K562 (cell line): ENCODE measurements around the gene KCNJ2. TPM values are rescaled to one million over a fixed set of nuclear protein-coding genes. Genes with fewer than 3 reads are reported as not detected.

Source experiments
- ATAC-seq: fragments of 200-7000 bp; cut with Tn5 transposase; 3 replicates; pipeline ENCODE4 v1.9.1; 2020; ENCODE audit warnings: moderate library complexity
- BruUV-seq: library from RNA; stranded (reverse); fragments of 400-500 nt; replicated peaks from 2 replicates; lab custom pipeline; 2021; lab: Mats Ljungman, UMichigan
- CTCF ChIA-PET: fragments of 300-600 bp; formaldehyde crosslinking; extraction: SDS; loops from one replicate; lab custom pipeline; 2021; ENCODE audit warnings: low intra/inter-chr PET ratio; lab: Yijun Ruan, JAX
- POLR2A ChIA-PET: fragments of 300-600, 350-650 bp; sonication (Branson Sonifier 250); formaldehyde crosslinking; extraction: SDS; loops from one replicate; lab custom pipeline; 2021; ENCODE audit warnings: antibody characterized with exemption, inconsistent platforms; lab: Yijun Ruan, JAX
- DNase-seq, 4 experiments: peaks; one replicate each; pipeline versions ENCODE4 v3.0.0 to v3.0.0-alpha.2; 2011 to 2018; ENCODE audit warnings: low spot score in 3 of 4, mixed read lengths in 3 of 4; ENCODE audit errors: extremely low read depth in 1 of 4
- FAIRE-seq: peaks from 2 replicates; lab custom pipeline; 2011; peaks lifted over from hg19 to GRCh38; lab: Jason Lieb, UNC
- H2AFZ ChIP-seq: 2 replicates; pipeline ENCODE4 v1.6.0; 2011; ENCODE audit warnings: low read depth, low read length, control low read depth, inconsistent platforms
- H3K27ac ChIP-seq: fragments of 200-600 bp; 3 replicates; pipeline ENCODE4 v1.8.0; 2011; ENCODE audit warnings: low read depth, mild to moderate bottlenecking, control low read depth, inconsistent platforms, low read length, moderate library complexity, mixed read lengths; ENCODE audit errors: extremely low read depth
- H3K27me3 ChIP-seq, 2 experiments: fragments of 300-600 bp in 1 of 2; 2 replicates in 1 of 2; 3 replicates in 1 of 2; pipeline versions ENCODE4 v1.6.0 to v1.8.0; 2011; ENCODE audit warnings: inconsistent platforms in 2 of 2, low read length in 2 of 2, mild to moderate bottlenecking in 1 of 2, mixed read lengths in 1 of 2, moderate library complexity in 1 of 2; ENCODE audit not compliant: control insufficient read depth in 2 of 2, insufficient read depth in 2 of 2
- H3K36me3 ChIP-seq: fragments of 300-600 bp; 3 replicates; pipeline ENCODE4 v1.8.0; 2011; ENCODE audit warnings: mild to moderate bottlenecking, low read length, inconsistent platforms; ENCODE audit not compliant: control insufficient read depth, insufficient read depth
- H3K4me1 ChIP-seq, 2 experiments: fragments of 200-600 bp in 1 of 2; replicated peaks in 1 of 2; 2 replicates in 1 of 2; 3 replicates in 1 of 2; pipeline versions ENCODE4 v1.5.1 to v1.8.0; 2011; ENCODE audit warnings: inconsistent platforms in 2 of 2, low read length in 2 of 2, mild to moderate bottlenecking in 1 of 2, mixed read lengths in 1 of 2, moderate library complexity in 1 of 2; ENCODE audit not compliant: control insufficient read depth in 2 of 2, insufficient read depth in 2 of 2
- H3K4me2 ChIP-seq: 2 replicates; pipeline ENCODE4 v1.6.1; 2011; ENCODE audit warnings: low read length, control low read depth, inconsistent platforms, mixed read lengths; ENCODE audit not compliant: insufficient read depth
- H3K4me3 ChIP-seq: fragments of 200-600 bp; sonication (generic), shearing (Covaris generic); 2 replicates; pipeline ENCODE4 v1.5.1; 2016; ENCODE audit warnings: control low read depth, inconsistent platforms
- H3K79me2 ChIP-seq: fragments of 200-600 bp; 3 replicates; pipeline ENCODE4 v1.8.0; 2011; ENCODE audit warnings: low read length, inconsistent platforms; ENCODE audit not compliant: control insufficient read depth, insufficient read depth
- H3K9ac ChIP-seq, 2 experiments: 2 replicates each; pipeline versions ENCODE4 v1.6.0 to v1.6.1; 2011; ENCODE audit warnings: low read depth in 2 of 2, low read length in 2 of 2, control low read depth in 1 of 2, inconsistent platforms in 1 of 2, mild to moderate bottlenecking in 1 of 2, mixed read lengths in 1 of 2; ENCODE audit not compliant: insufficient read depth in 1 of 2
- H3K9me1 ChIP-seq: one replicate; pipeline ENCODE4 v1.6.0; 2011; ENCODE audit warnings: inconsistent platforms, mild to moderate bottlenecking, low read length, moderate library complexity; ENCODE audit not compliant: control insufficient read depth, insufficient read depth
- H3K9me3 ChIP-seq: replicated peaks from 2 replicates; pipeline ENCODE4 v1.5.1; 2011; ENCODE audit warnings: low read depth, low read length, inconsistent platforms; ENCODE audit not compliant: control insufficient read depth, insufficient read depth
- H4K20me1 ChIP-seq: replicated peaks from 2 replicates; pipeline ENCODE4 v1.6.1; 2011; ENCODE audit warnings: low read length, inconsistent platforms, mixed read lengths; ENCODE audit not compliant: control insufficient read depth, insufficient read depth
- ATF7 ChIP-seq: fragments of 450-650 bp; IDR thresholded peaks from 2 replicates; pipeline ENCODE4 v1.7.1; 2014; ENCODE audit warnings: mild to moderate bottlenecking, moderate library complexity
- CBFA2T2 ChIP-seq: fragments of 450-650 bp; conservative IDR thresholded peaks from 2 replicates; pipeline ENCODE4 v1.6.1; 2017; ENCODE audit warnings: mild to moderate bottlenecking
- CTBP1 ChIP-seq: fragments of 450-650 bp; IDR thresholded peaks from 2 replicates; pipeline ENCODE4 v1.6.1; 2016; ENCODE audit warnings: borderline replicate concordance
- HMG20A ChIP-seq: fragments of 450-650 bp; formaldehyde crosslinking; conservative IDR thresholded peaks from 2 replicates; pipeline ENCODE4 v1.4.0; 2020; ENCODE audit warnings: mild to moderate bottlenecking, mixed read lengths
- MCM2 ChIP-seq: fragments of 450-650 bp; IDR thresholded peaks from 2 replicates; pipeline ENCODE4 v1.6.1; 2017; ENCODE audit warnings: low read depth, mild to moderate bottlenecking
- MTF1 ChIP-seq: fragments of 250-450 bp; sonication (Bioruptor Pico); IDR thresholded peaks from 2 replicates; pipeline ENCODE4 v1.9.0; 2021; ENCODE audit warnings: moderate library complexity, mild to moderate bottlenecking, inconsistent platforms, borderline replicate concordance
- NR1H2 ChIP-seq: sonication (generic); formaldehyde crosslinking; IDR thresholded peaks from 2 replicates; pipeline ENCODE4 v1.4.0; 2020; ENCODE audit warnings: mild to moderate bottlenecking, missing genetic modification reagents
- SNIP1 ChIP-seq: fragments of 450-650 bp; IDR thresholded peaks from 2 replicates; pipeline ENCODE4 v1.7.1; 2017; ENCODE audit warnings: low read depth, mild to moderate bottlenecking
- TRIM25 ChIP-seq: fragments of 450-650 bp; IDR thresholded peaks from 2 replicates; pipeline ENCODE4 v1.7.0; 2016; ENCODE audit warnings: borderline replicate concordance
- ZFP36 ChIP-seq: fragments of 150-350 bp; IDR thresholded peaks from 2 replicates; pipeline ENCODE4 v1.6.1; 2018; ENCODE audit warnings: low read length, low read depth; ENCODE audit not compliant: partially characterized antibody
- ZNF780A ChIP-seq: fragments of 250-450 bp; sonication (Bioruptor Pico); IDR thresholded peaks from 2 replicates; pipeline ENCODE4 v1.5.0; 2021; ENCODE audit warnings: mild to moderate bottlenecking
- WGBS: fragments of 100-300 bp; shearing (Covaris generic); methylation state at CpG from one replicate; pipeline ENCODE4 v1.1.6; 2016; ENCODE audit warnings: low coverage, mixed read lengths; ENCODE audit not compliant: insufficient coverage; ENCODE audit errors: missing lambda C conversion rate; 5-methylcytosine and 5-hydroxymethylcytosine counted together
- in situ Hi-C: fragments of 300-500 bp; cut with MboI; formaldehyde crosslinking; loops from 4 replicates; pipeline ENCODE4 v1.15.0; 2018; ENCODE audit warnings: inconsistent platforms, mixed read lengths
- intact Hi-C: fragments of 100-400 bp; cut with micrococcal nuclease; formaldehyde crosslinking; loops from 2 replicates; pipeline ENCODE4 v1.14.2; 2022
- polyA plus RNA-seq, 8 experiments: library from polyadenylated mRNA; depleted of rRNA in 4 of 8; stranded (reverse) in 5 of 8; unstranded in 3 of 8; fragments of >200 nt; fragmentation: Nextera tagmentation in 2 of 8; fragmentation: Illumina TruSeq in 1 of 8; extraction: Ambion mirVana in 2 of 8; extraction: Trizol in 1 of 8; gene quantifications; 2 replicates each; pipeline versions ENCODE4 v1.2.1 to v1.2.3, GENCODE V29; 2011 to 2014; ENCODE audit warnings: inconsistent platforms in 1 of 8, missing spikeins in 1 of 8
- total RNA-seq, 7 experiments: library from RNA; depleted of rRNA in 6 of 7; stranded (reverse); fragments of >200 nt in 6 of 7; fragmentation: Illumina TruSeq in 2 of 7; extraction: Trizol in 2 of 7; gene quantifications; 2 replicates each; pipeline versions ENCODE4 v1.2.1 to v1.2.3, GENCODE V29; 2011 to 2021; ENCODE audit warnings: low replicate concordance in 1 of 7
- TF ChIP-seq, protein P1 (sequence below), 2 experiments: fragments of 150-350 bp in 1 of 2; IDR thresholded peaks; 2 replicates each; pipeline ENCODE4 v1.6.1; 2012 to 2016; ENCODE audit warnings: low read depth in 2 of 2, low read length in 2 of 2, mild to moderate bottlenecking in 1 of 2, moderate library complexity in 1 of 2
- TF ChIP-seq, protein P2 (sequence below): fragments of 250-450 bp; sonication (Bioruptor Pico); IDR thresholded peaks from 2 replicates; pipeline ENCODE4 v1.9.0; 2021; ENCODE audit warnings: mild to moderate bottlenecking, inconsistent platforms
- TF ChIP-seq, protein P3 (sequence below): fragments of 200-800 bp; sonication (Bioruptor generic); IDR thresholded peaks from 2 replicates; pipeline ENCODE4 v1.6.1; 2017; ENCODE audit warnings: missing genetic modification characterization, missing compliant biosample characterization

The KCNJ2 gene
- total and polyA plus RNA-seq, 9 of the 15 experiments (the other 6 are each of a cell fraction or from before 2014, with no cell fraction given): not detected

- TF ChIP-seq, protein P1, sequence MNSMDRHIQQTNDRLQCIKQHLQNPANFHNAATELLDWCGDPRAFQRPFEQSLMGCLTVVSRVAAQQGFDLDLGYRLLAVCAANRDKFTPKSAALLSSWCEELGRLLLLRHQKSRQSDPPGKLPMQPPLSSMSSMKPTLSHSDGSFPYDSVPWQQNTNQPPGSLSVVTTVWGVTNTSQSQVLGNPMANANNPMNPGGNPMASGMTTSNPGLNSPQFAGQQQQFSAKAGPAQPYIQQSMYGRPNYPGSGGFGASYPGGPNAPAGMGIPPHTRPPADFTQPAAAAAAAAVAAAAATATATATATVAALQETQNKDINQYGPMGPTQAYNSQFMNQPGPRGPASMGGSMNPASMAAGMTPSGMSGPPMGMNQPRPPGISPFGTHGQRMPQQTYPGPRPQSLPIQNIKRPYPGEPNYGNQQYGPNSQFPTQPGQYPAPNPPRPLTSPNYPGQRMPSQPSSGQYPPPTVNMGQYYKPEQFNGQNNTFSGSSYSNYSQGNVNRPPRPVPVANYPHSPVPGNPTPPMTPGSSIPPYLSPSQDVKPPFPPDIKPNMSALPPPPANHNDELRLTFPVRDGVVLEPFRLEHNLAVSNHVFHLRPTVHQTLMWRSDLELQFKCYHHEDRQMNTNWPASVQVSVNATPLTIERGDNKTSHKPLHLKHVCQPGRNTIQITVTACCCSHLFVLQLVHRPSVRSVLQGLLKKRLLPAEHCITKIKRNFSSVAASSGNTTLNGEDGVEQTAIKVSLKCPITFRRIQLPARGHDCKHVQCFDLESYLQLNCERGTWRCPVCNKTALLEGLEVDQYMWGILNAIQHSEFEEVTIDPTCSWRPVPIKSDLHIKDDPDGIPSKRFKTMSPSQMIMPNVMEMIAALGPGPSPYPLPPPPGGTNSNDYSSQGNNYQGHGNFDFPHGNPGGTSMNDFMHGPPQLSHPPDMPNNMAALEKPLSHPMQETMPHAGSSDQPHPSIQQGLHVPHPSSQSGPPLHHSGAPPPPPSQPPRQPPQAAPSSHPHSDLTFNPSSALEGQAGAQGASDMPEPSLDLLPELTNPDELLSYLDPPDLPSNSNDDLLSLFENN (IDR thresholded peaks at IDR 0.05; ENCODE audit: low read depth in 2 of 2, low read length in 2 of 2): no peak
- TF ChIP-seq MCM2 (no peak), NR1H2 (CRISPR knock-in tag) (no peak), ZFP36 (no peak), CBFA2T2 (no peak), HMG20A (no peak)
Measured at GRCh38 chr17:70185285-70185684, 16.0 kb downstream of the KCNJ2 start (continued).

GRCh38 chr17:70187383-70187782 lies 18.1 kb downstream of the KCNJ2 start:
- H3K36me3 ChIP-seq: no peaks in the 10 kb centered on the region
- ChIA-PET POLR2A (no interaction called here), CTCF (no interaction called here)
- H3K9ac ChIP-seq: no peak overlapping the region
- intact Hi-C loops: no loop called here
- H3K4me3 ChIP-seq: no peak overlapping the region
- H3K9me3 ChIP-seq: no peaks in the 10 kb centered on the region
- no TSS peak for BruUV-seq
- FAIRE-seq: no peak
- H2AFZ ChIP-seq: no peak overlapping the region
- no peak overlapping the region for H3K4me2 ChIP-seq
- no peaks in the 10 kb centered on the region for H4K20me1 ChIP-seq
- DNase-seq: no peak
- ATAC-seq: no peak
- no peak overlapping the region for H3K27ac ChIP-seq
- in situ Hi-C loops: no loop called here
- no peaks in the 10 kb centered on the region for H3K79me2 ChIP-seq
- H3K9me1 ChIP-seq: no peaks in the 10 kb centered on the region
- no peaks in the 10 kb centered on the region for H3K27me3 ChIP-seq
- no peaks in the 10 kb centered on the region for H3K4me1 ChIP-seq
- 0% methylated on average over 3 of the region's 3 CpGs for WGBS
- TF ChIP-seq ZNF780A (CRISPR knock-in tag): no peak
- no peak for TF ChIP-seq ATF7
- no peak for TF ChIP-seq SNIP1
- TF ChIP-seq TRIM25: no peak
- no peak for TF ChIP-seq MTF1 (CRISPR knock-in tag)
- TF ChIP-seq, protein P2, sequence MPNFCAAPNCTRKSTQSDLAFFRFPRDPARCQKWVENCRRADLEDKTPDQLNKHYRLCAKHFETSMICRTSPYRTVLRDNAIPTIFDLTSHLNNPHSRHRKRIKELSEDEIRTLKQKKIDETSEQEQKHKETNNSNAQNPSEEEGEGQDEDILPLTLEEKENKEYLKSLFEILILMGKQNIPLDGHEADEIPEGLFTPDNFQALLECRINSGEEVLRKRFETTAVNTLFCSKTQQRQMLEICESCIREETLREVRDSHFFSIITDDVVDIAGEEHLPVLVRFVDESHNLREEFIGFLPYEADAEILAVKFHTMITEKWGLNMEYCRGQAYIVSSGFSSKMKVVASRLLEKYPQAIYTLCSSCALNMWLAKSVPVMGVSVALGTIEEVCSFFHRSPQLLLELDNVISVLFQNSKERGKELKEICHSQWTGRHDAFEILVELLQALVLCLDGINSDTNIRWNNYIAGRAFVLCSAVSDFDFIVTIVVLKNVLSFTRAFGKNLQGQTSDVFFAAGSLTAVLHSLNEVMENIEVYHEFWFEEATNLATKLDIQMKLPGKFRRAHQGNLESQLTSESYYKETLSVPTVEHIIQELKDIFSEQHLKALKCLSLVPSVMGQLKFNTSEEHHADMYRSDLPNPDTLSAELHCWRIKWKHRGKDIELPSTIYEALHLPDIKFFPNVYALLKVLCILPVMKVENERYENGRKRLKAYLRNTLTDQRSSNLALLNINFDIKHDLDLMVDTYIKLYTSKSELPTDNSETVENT (CRISPR knock-in tag): no peak
- no peak for TF ChIP-seq CTBP1
- TF ChIP-seq, protein P3, sequence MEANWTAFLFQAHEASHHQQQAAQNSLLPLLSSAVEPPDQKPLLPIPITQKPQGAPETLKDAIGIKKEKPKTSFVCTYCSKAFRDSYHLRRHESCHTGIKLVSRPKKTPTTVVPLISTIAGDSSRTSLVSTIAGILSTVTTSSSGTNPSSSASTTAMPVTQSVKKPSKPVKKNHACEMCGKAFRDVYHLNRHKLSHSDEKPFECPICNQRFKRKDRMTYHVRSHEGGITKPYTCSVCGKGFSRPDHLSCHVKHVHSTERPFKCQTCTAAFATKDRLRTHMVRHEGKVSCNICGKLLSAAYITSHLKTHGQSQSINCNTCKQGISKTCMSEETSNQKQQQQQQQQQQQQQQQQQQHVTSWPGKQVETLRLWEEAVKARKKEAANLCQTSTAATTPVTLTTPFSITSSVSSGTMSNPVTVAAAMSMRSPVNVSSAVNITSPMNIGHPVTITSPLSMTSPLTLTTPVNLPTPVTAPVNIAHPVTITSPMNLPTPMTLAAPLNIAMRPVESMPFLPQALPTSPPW (CRISPR knock-in tag): no peak
